Activated T-cell treated with anti-CD3 and anti-CD28 coated beads for 48 hours (primary cell): ENCODE results near the gene GPX4.

ENCODE experiments used
- DNase-seq: peaks from one replicate; pipeline ENCODE4 v3.0.0-alpha.2; 2020; ENCODE audit warnings: low read depth

The GPX4 gene

DNA sequence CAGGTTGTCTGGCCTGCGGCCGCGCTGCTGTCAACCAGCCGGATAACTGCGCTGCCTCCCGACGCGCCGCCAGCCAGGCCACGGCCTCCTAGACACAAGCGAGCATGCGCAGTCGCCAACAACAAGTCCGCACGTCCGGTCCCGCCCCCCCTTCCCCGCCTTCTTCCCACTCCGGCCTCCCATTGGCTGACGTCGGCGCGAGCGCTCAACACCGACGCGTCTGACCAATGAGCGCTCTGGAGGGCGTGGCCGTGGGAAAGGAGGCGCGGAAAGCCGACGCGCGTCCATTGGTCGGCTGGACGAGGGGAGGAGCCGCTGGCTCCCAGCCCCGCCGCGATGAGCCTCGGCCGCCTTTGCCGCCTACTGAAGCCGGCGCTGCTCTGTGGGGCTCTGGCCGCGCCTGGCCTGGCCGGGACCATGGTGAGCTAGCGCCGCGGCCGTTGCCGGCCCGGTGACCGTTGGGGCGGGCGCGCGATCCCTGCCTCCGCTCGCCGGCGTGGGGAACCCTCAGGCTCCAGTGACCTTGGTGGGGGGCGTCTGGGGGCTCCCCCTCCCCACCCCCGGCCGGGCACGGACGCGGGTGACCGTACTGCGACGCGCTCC lies at the start of gene GPX4:
Gene GPX4, plus strand, starts transcription at position 287 of the 603 bp plus-strand sequence. Its CDS starts 50 bp downstream, at position 337.
- peak; percentile 98 for DNase-seq

DNA sequence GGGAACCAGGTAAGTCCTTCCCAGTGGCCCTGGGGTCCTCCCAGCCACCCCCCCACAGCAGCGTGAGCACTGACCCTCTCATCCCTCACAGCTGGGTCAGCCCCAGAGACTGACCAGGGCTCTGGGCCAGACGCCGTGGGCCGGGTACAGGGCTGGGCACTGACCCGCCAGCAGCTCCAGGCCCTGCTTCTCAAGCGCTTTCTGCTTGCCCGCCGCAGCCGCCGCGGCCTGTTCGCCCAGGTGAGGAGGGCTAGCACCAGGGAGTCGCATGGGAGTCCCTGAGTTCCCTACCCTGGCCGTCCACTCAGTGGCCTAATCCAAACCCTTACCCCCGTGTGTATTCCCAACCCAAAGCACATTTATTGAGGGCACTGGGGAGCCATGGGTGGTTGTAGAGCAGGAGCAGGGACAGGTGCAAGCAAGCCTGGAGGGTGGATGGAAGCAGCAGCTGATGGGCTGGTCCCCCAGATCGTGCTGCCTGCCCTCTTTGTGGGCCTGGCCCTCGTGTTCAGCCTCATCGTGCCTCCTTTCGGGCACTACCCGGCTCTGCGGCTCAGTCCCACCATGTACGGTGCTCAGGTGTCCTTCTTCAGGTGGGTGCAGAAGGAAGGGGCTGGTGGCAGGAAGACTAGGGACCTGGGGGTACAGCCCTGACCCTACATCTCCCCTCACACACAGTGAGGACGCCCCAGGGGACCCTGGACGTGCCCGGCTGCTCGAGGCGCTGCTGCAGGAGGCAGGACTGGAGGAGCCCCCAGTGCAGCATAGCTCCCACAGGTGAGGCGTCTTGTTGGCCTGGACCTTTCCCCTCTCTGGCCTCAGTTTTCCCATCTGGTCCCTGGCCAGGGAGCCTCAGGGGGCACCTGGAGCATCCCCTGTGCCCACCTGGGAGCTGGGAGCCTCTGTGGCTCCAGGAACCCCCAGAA lies 49.4 kb upstream of the GPX4 start:
- no peak for DNase-seq

DNA sequence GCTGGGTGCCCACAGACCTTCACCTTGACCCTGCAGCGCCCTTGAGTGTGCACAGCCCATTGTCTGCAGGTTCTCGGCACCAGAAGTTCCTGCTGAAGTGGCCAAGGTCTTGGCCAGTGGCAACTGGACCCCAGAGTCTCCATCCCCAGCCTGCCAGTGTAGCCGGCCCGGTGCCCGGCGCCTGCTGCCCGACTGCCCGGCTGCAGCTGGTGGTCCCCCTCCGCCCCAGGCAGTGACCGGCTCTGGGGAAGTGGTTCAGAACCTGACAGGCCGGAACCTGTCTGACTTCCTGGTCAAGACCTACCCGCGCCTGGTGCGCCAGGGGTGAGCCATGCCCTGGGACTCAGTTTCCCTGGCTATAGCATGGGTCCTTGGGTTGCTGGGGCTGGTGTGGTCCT lies 48.8 kb upstream of the GPX4 start:
- no peak for DNase-seq

DNA sequence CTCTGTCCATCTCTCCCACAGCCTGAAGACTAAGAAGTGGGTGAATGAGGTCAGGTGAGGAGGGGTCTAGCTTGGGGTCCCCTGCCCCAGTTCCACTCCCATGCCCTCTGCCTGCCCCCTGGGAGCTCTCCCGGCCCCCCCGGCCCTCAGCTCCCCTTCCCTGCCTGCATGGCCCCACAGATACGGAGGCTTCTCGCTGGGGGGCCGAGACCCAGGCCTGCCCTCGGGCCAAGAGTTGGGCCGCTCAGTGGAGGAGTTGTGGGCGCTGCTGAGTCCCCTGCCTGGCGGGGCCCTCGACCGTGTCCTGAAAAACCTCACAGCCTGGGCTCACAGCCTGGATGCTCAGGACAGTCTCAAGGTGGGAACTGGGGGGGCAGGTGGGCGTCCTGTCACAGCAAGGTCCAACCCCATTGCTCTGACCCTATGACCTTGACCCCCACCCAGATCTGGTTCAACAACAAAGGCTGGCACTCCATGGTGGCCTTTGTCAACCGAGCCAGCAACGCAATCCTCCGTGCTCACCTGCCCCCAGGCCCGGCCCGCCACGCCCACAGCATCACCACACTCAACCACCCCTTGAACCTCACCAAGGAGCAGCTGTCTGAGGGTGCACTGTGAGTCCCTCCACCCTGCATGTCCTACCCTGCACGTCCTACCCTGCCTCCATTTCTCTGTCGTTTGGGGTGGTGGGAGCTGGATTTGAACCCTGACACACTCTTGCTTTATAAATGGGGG lies 47.7 kb upstream of the GPX4 start:
- no peak for DNase-seq

DNA sequence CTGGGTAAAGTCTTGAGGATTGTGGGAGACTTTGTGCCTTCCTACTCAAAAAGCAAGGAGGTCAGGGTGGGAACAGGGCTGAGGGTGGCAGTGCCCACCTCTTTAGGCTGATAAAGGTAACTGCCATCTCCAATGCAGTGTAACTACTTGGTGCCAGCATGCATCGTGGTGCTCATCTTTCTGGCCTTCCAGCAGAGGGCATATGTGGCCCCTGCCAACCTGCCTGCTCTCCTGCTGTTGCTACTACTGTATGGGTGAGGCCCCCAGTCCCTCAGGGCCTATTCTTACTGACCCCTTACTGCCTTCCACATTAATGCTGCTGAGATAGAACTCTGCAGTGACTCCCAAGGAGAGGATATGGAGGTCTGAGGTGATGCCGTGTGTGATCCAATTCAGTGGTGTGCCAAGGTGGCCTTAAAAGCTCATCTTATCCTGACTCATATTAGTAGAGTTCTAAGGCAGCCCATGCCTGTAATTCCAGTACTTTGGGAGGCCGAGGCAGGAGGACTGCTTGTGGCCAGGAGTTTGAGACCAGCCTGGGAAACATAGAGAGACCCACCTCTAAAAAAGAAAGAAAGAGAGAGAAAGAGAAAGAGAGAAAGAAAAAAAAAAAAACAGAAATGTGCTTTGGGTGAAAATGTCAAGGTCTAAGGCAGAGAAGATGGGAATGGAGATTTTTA lies 46.5 kb upstream of the GPX4 start:
- DNase-seq, result no peak

- no peak for DNase-seq
These were observed 45.7 kb upstream of the GPX4 start for GRCh38 chr19:1058112-1058511.

DNA sequence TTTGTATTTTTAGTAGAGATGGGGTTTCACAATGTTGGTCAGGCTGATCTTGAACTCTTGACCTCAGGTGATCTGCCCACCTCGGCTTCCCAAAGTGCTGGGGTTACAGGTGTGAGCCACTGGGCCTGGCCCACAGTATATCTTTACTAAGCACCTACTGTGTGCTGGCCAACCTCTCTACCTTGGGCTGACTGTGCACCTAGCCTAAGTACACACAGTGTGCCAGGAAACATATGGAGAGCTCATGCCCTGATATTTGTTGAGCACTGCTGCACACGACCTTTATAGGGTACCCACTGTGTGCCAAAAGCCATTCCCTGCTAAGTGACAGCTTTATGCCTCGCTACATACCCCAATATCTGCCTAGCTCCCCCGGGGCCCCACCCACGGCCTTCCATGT lies 43.1 kb upstream of the GPX4 start:
- DNase-seq, result no peak

DNA sequence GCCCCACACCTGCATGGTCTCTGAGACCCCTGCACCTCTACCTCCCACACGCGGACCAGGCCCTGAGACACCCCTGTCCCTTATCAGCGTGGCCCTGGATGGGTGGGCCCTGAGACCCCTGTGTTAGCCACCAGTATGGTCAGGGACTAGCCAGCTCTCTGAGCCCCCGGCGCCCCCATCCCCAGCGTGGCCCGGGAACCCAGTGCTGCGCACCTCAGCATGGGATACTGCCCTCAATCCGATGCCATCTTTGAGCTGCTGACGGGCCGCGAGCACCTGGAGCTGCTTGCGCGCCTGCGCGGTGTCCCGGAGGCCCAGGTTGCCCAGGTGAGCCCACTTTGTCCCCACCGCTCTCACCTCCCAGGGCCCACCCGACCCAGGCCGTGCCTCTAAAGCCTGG lies 41.8 kb upstream of the GPX4 start:
- DNase-seq, result no peak

- DNase-seq, result no peak
These were observed 41.3 kb upstream of the GPX4 start for GRCh38 chr19:1062387-1063029.

DNA sequence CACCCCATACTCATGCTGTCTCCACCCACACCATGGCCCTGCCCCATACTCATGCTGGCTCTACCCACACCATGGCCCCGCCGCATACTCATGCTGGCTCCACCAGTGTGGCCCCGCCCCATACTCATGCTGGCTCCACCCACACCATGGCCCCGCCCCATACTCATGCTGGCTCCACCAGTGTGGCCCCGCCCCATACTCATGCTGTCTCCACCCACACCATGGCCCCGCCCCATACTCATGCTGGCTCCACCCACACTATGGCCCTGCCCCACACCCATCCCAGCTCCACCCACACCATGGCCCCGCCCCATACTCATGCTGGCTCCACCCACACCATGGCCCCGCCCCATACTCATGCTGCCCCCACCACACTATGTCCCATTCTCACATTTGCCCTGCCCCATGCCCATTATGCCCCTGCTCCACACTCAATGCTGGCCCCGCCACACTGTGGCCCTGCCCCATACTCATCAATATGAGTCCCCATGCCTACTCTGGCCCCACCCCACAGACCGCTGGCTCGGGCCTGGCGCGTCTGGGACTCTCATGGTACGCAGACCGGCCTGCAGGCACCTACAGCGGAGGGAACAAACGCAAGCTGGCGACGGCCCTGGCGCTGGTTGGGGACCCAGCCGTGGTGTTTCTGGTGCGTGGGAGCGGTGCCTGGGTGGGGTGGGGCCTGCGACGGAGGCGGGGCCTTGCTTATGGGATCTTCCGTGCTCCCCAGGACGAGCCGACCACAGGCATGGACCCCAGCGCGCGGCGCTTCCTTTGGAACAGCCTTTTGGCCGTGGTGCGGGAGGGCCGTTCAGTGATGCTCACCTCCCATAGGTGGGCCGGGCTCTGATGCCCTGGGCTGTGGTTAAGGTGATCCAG lies 40.5 kb upstream of the GPX4 start:
- DNase-seq, result peak; percentile 68

- no peak for DNase-seq
These were observed 39.7 kb upstream of the GPX4 start for GRCh38 chr19:1063909-1064660.

GRCh38 chr19:1064661-1065605 lies 38.9 kb upstream of the GPX4 start:
- DNase-seq, result peak; percentile 77

- no peak for DNase-seq
These were observed 38.1 kb upstream of the GPX4 start for GRCh38 chr19:1065606-1066109.

- DNase-seq, result no peak
These were observed 37.5 kb upstream of the GPX4 start for GRCh38 chr19:1066251-1066747.

- peak; percentile 85 for DNase-seq
These were observed 37.0 kb upstream of the GPX4 start, which contains the start of gene ARHGAP45 for GRCh38 chr19:1066748-1067340. Gene ARHGAP45, plus strand, starts transcription at chr19:1067167. Its CDS starts 239 bp downstream, at chr19:1067406.

- no peak for DNase-seq
These were observed 36.3 kb upstream of the GPX4 start for GRCh38 chr19:1067341-1067957.
